SK-N-SH treated with all-trans-retinoic acid at 6 μM for 48 hours (cell line): ENCODE results near the gene MKRN1.
"Not testable (repeated sequence)": the region's sequence is repeated elsewhere in the genome, so short reads cannot be mapped to it uniquely, and the experiment has no call there.

Source experiments
- ATAC-seq: fragments of 200-7000 bp; cut with Tn5 transposase; 3 replicates; pipeline ENCODE4 v1.9.1; 2020; ENCODE audit warnings: mild to moderate bottlenecking, moderate library complexity
- ARNTL ChIP-seq: fragments of 450-650 bp; formaldehyde crosslinking; IDR thresholded peaks from 2 replicates; pipeline ENCODE4 v1.5.0; 2020; ENCODE audit warnings: low read depth, mild to moderate bottlenecking, moderate library complexity, borderline replicate concordance
- CSDC2 ChIP-seq: fragments of 250-450 bp; sonication (Bioruptor Pico); IDR thresholded peaks from 2 replicates; pipeline ENCODE4 v1.5.0; 2020; ENCODE audit warnings: mild to moderate bottlenecking, moderate library complexity
- GLIS3 ChIP-seq: fragments of 250-450 bp; sonication (Bioruptor Pico); IDR thresholded peaks from 2 replicates; pipeline ENCODE4 v1.5.0; 2020; ENCODE audit warnings: mild to moderate bottlenecking, moderate library complexity
- ISL1 ChIP-seq: fragments of 250-450 bp; sonication (Bioruptor Pico); IDR thresholded peaks from 2 replicates; pipeline ENCODE4 v2.1.2; 2022; ENCODE audit warnings: mild to moderate bottlenecking, moderate library complexity
- OSR1 ChIP-seq: fragments of 250-450 bp; sonication (Bioruptor Pico); IDR thresholded peaks from 2 replicates; pipeline ENCODE4 v1.8.0; 2022; ENCODE audit warnings: moderate library complexity, mild to moderate bottlenecking, inconsistent platforms
- PPARA ChIP-seq: fragments of 250-450 bp; sonication (Bioruptor Pico); IDR thresholded peaks from 2 replicates; pipeline ENCODE4 v1.5.0; 2020; ENCODE audit warnings: mild to moderate bottlenecking, borderline replicate concordance
- TCF4 ChIP-seq: fragments of 250-450 bp; sonication (Bioruptor Pico); IDR thresholded peaks from 2 replicates; pipeline ENCODE4 v1.8.0; 2021; ENCODE audit warnings: mild to moderate bottlenecking, moderate library complexity, borderline replicate concordance
- ZC3H10 ChIP-seq: fragments of 250-450 bp; sonication (Bioruptor Pico); IDR thresholded peaks from 2 replicates; pipeline ENCODE4 v1.5.1; 2021; ENCODE audit warnings: mild to moderate bottlenecking, moderate library complexity
- ZFP30 ChIP-seq: fragments of 450-650 bp; formaldehyde crosslinking; IDR thresholded peaks from 2 replicates; pipeline ENCODE4 v1.5.0; 2022; ENCODE audit warnings: mild to moderate bottlenecking, moderate library complexity
- ZNF565 ChIP-seq: fragments of 450-650 bp; formaldehyde crosslinking; conservative IDR thresholded peaks from 2 replicates; pipeline ENCODE4 v1.5.0; 2020; ENCODE audit warnings: low read depth, mild to moderate bottlenecking, moderate library complexity
- ZNF70 ChIP-seq: fragments of 450-650 bp; formaldehyde crosslinking; IDR thresholded peaks from 2 replicates; pipeline ENCODE4 v1.5.0; 2020; ENCODE audit warnings: mild to moderate bottlenecking, moderate library complexity
- ZNF8 ChIP-seq: fragments of 450-650 bp; formaldehyde crosslinking; IDR thresholded peaks from 2 replicates; pipeline ENCODE4 v1.5.0; 2020; ENCODE audit warnings: mild to moderate bottlenecking, moderate library complexity
- TF ChIP-seq, protein P1 (sequence below): fragments of 250-450 bp; sonication (Bioruptor Pico); IDR thresholded peaks from 2 replicates; pipeline ENCODE4 v1.8.0; 2020; ENCODE audit warnings: mild to moderate bottlenecking, moderate library complexity, borderline replicate concordance
- TF ChIP-seq, protein P2 (sequence below): fragments of 250-450 bp; sonication (Bioruptor Pico); IDR thresholded peaks from 2 replicates; pipeline ENCODE4 v1.8.0; 2021; ENCODE audit warnings: low read depth, mild to moderate bottlenecking, moderate library complexity, borderline replicate concordance
- TF ChIP-seq, protein P3 (sequence below): fragments of 250-450 bp; sonication (Bioruptor Pico); IDR thresholded peaks from 2 replicates; pipeline ENCODE4 v1.5.0; 2020; ENCODE audit warnings: mild to moderate bottlenecking, moderate library complexity
- TF ChIP-seq, protein P4 (sequence below): fragments of 250-450 bp; sonication (Bioruptor Pico); IDR thresholded peaks from 2 replicates; pipeline ENCODE4 v1.5.1; 2021; ENCODE audit warnings: mild to moderate bottlenecking, moderate library complexity

MKRN1 gene

DNA sequence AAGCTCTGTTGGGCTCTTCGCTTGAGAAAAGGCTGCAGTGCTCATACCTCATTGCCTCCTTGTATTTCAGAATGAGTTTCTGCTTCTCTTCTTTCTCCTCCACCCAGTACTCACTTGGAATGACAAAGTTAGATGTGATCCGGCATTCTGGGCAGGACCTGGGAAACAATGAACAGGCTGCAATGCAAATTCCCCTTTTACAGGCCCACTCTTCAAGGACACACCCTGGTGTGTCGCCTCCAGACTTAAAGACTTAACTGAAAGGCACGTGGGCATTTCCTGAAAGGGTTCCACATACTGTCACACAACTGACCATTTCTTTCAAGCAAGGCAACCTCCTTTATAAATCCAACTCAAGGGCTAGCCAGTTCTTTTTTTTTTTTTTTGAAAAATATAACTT is 23.6 kb downstream of the MKRN1 start:
- TF ChIP-seq CSDC2 (CRISPR knock-in tag) (no peak), ZNF8 (CRISPR knock-in tag) (no peak), ISL1 (CRISPR knock-in tag) (no peak), ZC3H10 (no peak)
- TF ChIP-seq, protein P1, sequence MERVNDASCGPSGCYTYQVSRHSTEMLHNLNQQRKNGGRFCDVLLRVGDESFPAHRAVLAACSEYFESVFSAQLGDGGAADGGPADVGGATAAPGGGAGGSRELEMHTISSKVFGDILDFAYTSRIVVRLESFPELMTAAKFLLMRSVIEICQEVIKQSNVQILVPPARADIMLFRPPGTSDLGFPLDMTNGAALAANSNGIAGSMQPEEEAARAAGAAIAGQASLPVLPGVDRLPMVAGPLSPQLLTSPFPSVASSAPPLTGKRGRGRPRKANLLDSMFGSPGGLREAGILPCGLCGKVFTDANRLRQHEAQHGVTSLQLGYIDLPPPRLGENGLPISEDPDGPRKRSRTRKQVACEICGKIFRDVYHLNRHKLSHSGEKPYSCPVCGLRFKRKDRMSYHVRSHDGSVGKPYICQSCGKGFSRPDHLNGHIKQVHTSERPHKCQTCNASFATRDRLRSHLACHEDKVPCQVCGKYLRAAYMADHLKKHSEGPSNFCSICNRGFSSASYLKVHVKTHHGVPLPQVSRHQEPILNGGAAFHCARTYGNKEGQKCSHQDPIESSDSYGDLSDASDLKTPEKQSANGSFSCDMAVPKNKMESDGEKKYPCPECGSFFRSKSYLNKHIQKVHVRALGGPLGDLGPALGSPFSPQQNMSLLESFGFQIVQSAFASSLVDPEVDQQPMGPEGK (CRISPR knock-in tag): no peak
- TF ChIP-seq, protein P2, sequence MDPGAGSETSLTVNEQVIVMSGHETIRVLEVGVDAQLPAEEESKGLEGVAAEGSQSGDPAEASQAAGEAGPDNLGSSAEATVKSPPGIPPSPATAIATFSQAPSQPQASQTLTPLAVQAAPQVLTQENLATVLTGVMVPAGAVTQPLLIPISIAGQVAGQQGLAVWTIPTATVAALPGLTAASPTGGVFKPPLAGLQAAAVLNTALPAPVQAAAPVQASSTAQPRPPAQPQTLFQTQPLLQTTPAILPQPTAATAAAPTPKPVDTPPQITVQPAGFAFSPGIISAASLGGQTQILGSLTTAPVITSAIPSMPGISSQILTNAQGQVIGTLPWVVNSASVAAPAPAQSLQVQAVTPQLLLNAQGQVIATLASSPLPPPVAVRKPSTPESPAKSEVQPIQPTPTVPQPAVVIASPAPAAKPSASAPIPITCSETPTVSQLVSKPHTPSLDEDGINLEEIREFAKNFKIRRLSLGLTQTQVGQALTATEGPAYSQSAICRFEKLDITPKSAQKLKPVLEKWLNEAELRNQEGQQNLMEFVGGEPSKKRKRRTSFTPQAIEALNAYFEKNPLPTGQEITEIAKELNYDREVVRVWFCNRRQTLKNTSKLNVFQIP (CRISPR knock-in tag): no peak
- ATAC-seq: no peak

DNA sequence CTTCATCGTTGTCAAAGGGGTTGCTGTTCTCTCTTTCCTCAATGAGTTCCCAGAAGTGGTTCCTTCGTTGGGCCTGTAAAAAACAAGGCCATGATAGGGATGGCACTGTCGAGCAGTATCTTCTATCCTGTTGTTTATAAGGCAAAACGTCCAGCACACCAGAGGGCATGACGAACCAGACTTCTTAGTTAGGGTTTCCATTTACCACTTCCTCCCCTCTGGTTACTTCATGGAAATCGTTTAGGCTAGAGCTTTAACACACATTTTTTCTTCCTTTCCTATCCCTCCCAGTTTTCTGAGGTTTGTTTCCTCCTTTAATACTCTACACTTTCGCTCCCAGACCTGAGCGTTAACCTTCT is 24.7 kb downstream of the MKRN1 start:
- ATAC-seq: no peak

DNA sequence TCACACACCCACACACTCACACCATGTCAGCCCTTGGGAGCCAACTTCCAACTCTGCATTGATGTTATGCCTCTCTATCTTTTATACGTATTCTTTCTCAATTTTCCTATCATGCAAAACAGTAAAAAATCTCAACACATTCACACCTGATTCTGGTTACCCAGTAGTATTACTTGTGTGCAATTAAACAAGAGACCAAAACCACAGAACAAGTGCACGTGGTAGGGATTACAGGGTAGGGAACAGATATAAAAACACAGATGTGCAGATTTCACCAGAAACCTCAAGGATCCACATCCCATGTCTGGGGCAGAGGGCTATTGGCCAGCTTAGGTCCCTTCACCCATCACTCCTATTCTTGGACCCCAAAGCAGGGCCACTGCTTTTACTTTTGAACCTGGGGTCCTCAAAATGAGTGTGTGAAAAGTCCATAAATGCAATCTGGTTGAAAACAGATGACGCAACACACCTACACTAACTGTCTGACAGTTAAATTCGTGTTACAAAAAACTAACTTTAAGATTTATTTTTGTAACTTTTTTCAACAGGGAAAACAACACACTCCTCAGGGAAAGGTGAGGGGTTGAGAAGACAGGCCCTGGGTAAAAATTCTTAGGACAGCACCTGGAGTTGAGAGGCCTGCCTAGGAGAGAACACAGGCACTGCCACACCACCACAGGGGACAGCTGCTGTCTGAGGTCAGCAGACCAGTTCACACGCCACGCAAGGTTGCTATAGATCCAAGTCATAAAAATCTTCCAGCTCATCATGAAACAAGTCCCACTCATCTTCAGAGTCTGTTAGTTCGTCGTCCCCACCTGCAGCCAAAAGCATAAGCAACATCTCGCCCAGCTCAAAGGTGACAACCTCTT is 25.3 kb downstream of the MKRN1 start:
- not testable (repeated sequence) for ATAC-seq

More for the DNA sequence above, 24.7 kb downstream of the MKRN1 start:
- no peak for TF ChIP-seq GLIS3 (CRISPR knock-in tag)
- TF ChIP-seq, protein P3, sequence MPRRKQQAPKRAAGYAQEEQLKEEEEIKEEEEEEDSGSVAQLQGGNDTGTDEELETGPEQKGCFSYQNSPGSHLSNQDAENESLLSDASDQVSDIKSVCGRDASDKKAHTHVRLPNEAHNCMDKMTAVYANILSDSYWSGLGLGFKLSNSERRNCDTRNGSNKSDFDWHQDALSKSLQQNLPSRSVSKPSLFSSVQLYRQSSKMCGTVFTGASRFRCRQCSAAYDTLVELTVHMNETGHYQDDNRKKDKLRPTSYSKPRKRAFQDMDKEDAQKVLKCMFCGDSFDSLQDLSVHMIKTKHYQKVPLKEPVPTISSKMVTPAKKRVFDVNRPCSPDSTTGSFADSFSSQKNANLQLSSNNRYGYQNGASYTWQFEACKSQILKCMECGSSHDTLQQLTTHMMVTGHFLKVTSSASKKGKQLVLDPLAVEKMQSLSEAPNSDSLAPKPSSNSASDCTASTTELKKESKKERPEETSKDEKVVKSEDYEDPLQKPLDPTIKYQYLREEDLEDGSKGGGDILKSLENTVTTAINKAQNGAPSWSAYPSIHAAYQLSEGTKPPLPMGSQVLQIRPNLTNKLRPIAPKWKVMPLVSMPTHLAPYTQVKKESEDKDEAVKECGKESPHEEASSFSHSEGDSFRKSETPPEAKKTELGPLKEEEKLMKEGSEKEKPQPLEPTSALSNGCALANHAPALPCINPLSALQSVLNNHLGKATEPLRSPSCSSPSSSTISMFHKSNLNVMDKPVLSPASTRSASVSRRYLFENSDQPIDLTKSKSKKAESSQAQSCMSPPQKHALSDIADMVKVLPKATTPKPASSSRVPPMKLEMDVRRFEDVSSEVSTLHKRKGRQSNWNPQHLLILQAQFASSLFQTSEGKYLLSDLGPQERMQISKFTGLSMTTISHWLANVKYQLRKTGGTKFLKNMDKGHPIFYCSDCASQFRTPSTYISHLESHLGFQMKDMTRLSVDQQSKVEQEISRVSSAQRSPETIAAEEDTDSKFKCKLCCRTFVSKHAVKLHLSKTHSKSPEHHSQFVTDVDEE (CRISPR knock-in tag): no peak
- TF ChIP-seq ZNF565 (CRISPR knock-in tag): no peak
- TF ChIP-seq ZNF70: no peak
- TF ChIP-seq, protein P2 (CRISPR knock-in tag): no peak
- no peak for TF ChIP-seq TCF4 (CRISPR knock-in tag)
- no peak for TF ChIP-seq ARNTL (CRISPR knock-in tag)
- TF ChIP-seq PPARA (CRISPR knock-in tag): no peak
- no peak for TF ChIP-seq ZFP30 (CRISPR knock-in tag)
- TF ChIP-seq, protein P4, sequence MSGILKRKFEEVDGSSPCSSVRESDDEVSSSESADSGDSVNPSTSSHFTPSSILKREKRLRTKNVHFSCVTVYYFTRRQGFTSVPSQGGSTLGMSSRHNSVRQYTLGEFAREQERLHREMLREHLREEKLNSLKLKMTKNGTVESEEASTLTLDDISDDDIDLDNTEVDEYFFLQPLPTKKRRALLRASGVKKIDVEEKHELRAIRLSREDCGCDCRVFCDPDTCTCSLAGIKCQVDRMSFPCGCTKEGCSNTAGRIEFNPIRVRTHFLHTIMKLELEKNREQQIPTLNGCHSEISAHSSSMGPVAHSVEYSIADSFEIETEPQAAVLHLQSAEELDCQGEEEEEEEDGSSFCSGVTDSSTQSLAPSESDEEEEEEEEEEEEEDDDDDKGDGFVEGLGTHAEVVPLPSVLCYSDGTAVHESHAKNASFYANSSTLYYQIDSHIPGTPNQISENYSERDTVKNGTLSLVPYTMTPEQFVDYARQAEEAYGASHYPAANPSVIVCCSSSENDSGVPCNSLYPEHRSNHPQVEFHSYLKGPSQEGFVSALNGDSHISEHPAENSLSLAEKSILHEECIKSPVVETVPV (CRISPR knock-in tag): no peak
- no peak for TF ChIP-seq ISL1 (CRISPR knock-in tag)
- no peak for TF ChIP-seq ZC3H10

DNA sequence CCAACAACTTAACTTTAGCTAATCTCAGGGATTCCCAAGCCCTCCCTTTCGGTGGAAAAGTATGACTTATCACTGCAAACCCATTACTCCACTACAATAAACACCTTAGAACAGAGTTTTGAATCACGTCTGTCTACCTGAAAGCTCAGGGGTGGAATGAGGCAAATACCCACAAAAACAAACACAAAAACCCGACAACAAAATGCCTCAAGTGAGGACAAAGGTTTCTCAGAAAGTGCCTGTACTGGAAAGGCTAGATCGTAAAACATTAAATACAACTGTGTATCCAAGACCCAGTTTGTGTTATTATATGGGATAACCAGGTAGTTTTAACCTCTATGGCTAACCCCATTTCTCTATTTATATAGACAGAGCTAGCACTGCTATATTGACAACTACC is 26.0 kb downstream of the MKRN1 start:
- TF ChIP-seq, protein P1 (CRISPR knock-in tag): no peak
- no peak for TF ChIP-seq ZNF8 (CRISPR knock-in tag)
- no peak for TF ChIP-seq ZNF565 (CRISPR knock-in tag)
- TF ChIP-seq OSR1 (CRISPR knock-in tag): no peak

More for the DNA sequence above, 26.0 kb downstream of the MKRN1 start:
- ATAC-seq: no peak
